Esophagus muscularis mucosa (tissue), 4 donors: Measurements from ENCODE around the gene ACVR1B. TPM values are rescaled to one million over a fixed set of nuclear protein-coding genes. Genes with fewer than 3 reads are reported as not detected.

Source experiments
- DNase-seq: peaks from one replicate; pipeline ENCODE4 v3.0.0-alpha.2; 2017; ENCODE audit errors: extremely low spot score
- H3K27ac ChIP-seq, 4 donors: fragments of 200-600 bp; sonication (generic); replicated peaks in 1 of 4; 1 replicate in 3 of 4; 2 replicates in 1 of 4; pipeline ENCODE4 v1.5.1; 2016 to 2019; ENCODE audit warnings: mild to moderate bottlenecking in 1 of 4
- H3K27me3 ChIP-seq, 4 donors: fragments of 200-600 bp; sonication (generic); one replicate each; pipeline versions ENCODE4 v1.5.1 to v1.6.0; 2016 to 2019
- H3K36me3 ChIP-seq, 4 donors: fragments of 200-600 bp; sonication (generic); one replicate each; pipeline ENCODE4 v1.5.1; 2016 to 2019
- H3K4me1 ChIP-seq, 4 donors: fragments of 200-600 bp; sonication (generic); one replicate each; pipeline ENCODE4 v1.5.1; 2016 to 2019
- H3K4me3 ChIP-seq, 4 donors: fragments of 200-600 bp; sonication (generic); 1 replicate in 2 of 4; 2 replicates in 2 of 4; pipeline ENCODE4 v1.5.1; 2016 to 2019; ENCODE audit warnings: mild to moderate bottlenecking in 4 of 4, moderate library complexity in 1 of 4
- H3K9me3 ChIP-seq, 4 donors: fragments of 200-600 bp; sonication (generic); 1 replicate in 3 of 4; 2 replicates in 1 of 4; pipeline ENCODE4 v1.5.1; 2016 to 2019
- CTCF ChIP-seq, 3 experiments: fragments of 200-600 bp in 2 of 3; fragments of 450-650 bp in 1 of 3; sonication (generic) in 2 of 3; IDR thresholded peaks; one replicate each; pipeline ENCODE4 v1.5.1; 2017 to 2019; ENCODE audit warnings: antibody characterized with exemption in 3 of 3, mild to moderate bottlenecking in 2 of 3, moderate library complexity in 1 of 3
- EP300 ChIP-seq: sonication (generic); formaldehyde crosslinking; IDR thresholded peaks from one replicate; pipeline ENCODE4 v1.6.1; 2017; ENCODE audit warnings: antibody characterized with exemption
- POLR2A ChIP-seq: fragments of 450-650 bp; IDR thresholded peaks from one replicate; pipeline ENCODE4 v1.6.1; 2017; ENCODE audit warnings: antibody characterized with exemption, moderate library complexity, mild to moderate bottlenecking, low read depth
- POLR2AphosphoS5 ChIP-seq, 2 donors: sonication (generic); formaldehyde crosslinking; IDR thresholded peaks; one replicate each; pipeline ENCODE4 v1.6.1; 2017; ENCODE audit warnings: antibody characterized with exemption in 2 of 2
- WGBS: methylation state at CpG from one replicate; pipeline ENCODE4 v1.1.5; 2018; 5-methylcytosine and 5-hydroxymethylcytosine counted together
- intact Hi-C: fragments of 100-400 bp; cut with DNase I; formaldehyde crosslinking; loops from one replicate; pipeline ENCODE4 v1.15.1; 2023
- total RNA-seq, 4 donors: library from RNA; depleted of rRNA; stranded (reverse); fragments of >200 nt; gene quantifications; one replicate each; pipeline versions ENCODE4 v1.1.0 to v1.2.1, GENCODE V29; 2016

ACVR1B gene
- total RNA-seq, 4 donors from 2014 or later, result 9.1 to 22.4 (median 13.9) TPM

DNA sequence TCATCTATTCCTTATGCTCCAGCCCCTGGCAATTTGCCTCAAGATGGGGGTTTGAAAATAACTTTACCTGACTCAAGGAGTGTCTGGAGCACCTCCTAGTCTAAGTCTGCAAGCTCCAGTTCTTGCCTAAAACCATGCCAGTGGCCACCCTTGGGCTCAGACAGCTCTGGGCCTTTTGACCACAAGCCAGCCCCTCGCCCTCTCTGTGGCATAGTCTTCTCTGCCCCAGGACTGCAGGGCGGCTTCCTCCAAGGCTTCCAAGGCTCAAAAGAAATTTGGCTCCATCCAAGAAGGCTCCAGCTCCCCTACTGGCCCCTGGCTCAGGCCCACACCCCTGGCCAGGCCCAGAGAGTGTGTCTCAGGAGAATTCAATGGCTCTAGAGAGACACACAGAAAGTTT is 29.4 kb upstream of the ACVR1B start:
- no peaks in the 10 kb centered on the region for H3K9me3 ChIP-seq
- H3K27me3 ChIP-seq, result peaks cover 0 to 8% (median 2%) of the 10 kb centered on the region in 4 donors
- no peak overlapping the region for H3K4me3 ChIP-seq
- 91% methylated on average over 2 of the region's 2 CpGs for WGBS
- no peak for DNase-seq
- H3K27ac ChIP-seq, result peak overlapping the region; percentile 48 to 76 (median 62)
- intact Hi-C loops, result no loop called here
- no peak for TF ChIP-seq POLR2AphosphoS5 (IDR thresholded peaks at IDR 0.05)
- TF ChIP-seq POLR2A, result no peak
- no peak for TF ChIP-seq CTCF (IDR thresholded peaks at IDR 0.05)
- TF ChIP-seq EP300, result no peak
- peaks cover 0 to 43% (median 9%) of the 10 kb centered on the region in 4 donors for H3K36me3 ChIP-seq
- peaks cover 27 to 47% (median 37%) of the 10 kb centered on the region in 4 donors for H3K4me1 ChIP-seq

- TF ChIP-seq CTCF (IDR thresholded peaks at IDR 0.05) (peak in 1 of 3 experiments; percentile 5), POLR2A (no peak), POLR2AphosphoS5 (IDR thresholded peaks at IDR 0.05) (peak; percentile 43 to 50), EP300 (no peak)
These were observed 28.6 kb upstream of the ACVR1B start for GRCh38 chr12:51922762-51923505.

GRCh38 chr12:51923506-51924365 is 27.8 kb upstream of the ACVR1B start:
- H3K36me3 ChIP-seq, result peaks cover 0 to 30% (median 8%) of the 10 kb centered on the region in 4 donors
- DNase-seq, result no peak
- H3K4me1 ChIP-seq, result peaks cover 27 to 38% (median 33%) of the 10 kb centered on the region in 4 donors
- peak overlapping the region; percentile 48 to 76 (median 62) for H3K27ac ChIP-seq
- TF ChIP-seq CTCF (IDR thresholded peaks at IDR 0.05) (peak; percentile 69 to 95 (median 73)), POLR2A (no peak), EP300 (no peak), POLR2AphosphoS5 (IDR thresholded peaks at IDR 0.05) (peak in 1 of 2 donors; percentile 16)
- H3K4me3 ChIP-seq, result peak overlapping the region in 3 of 4 donors; percentile 7 to 27 (median 21)
- H3K9me3 ChIP-seq, result no peaks in the 10 kb centered on the region
- peaks cover 0 to 8% (median 2%) of the 10 kb centered on the region in 4 donors for H3K27me3 ChIP-seq
- intact Hi-C loops, result no loop called here
- 38% methylated on average over 18 of the region's 31 CpGs for WGBS

More at GRCh38 chr12:51922762-51923505, 28.6 kb upstream of the ACVR1B start:
- peaks cover 0 to 38% (median 9%) of the 10 kb centered on the region in 4 donors for H3K36me3 ChIP-seq
- peak overlapping the region; percentile 48 to 76 (median 62) for H3K27ac ChIP-seq
- intact Hi-C loops, result no loop called here
- WGBS, result 61% methylated on average over 13 of the region's 16 CpGs
- H3K27me3 ChIP-seq, result peaks cover 0 to 8% (median 2%) of the 10 kb centered on the region in 4 donors
- no peaks in the 10 kb centered on the region for H3K9me3 ChIP-seq
- no peak for DNase-seq
- H3K4me3 ChIP-seq, result peak overlapping the region in 3 of 4 donors; percentile 7 to 27 (median 21)
- H3K4me1 ChIP-seq, result peaks cover 27 to 39% (median 33%) of the 10 kb centered on the region in 4 donors

DNA sequence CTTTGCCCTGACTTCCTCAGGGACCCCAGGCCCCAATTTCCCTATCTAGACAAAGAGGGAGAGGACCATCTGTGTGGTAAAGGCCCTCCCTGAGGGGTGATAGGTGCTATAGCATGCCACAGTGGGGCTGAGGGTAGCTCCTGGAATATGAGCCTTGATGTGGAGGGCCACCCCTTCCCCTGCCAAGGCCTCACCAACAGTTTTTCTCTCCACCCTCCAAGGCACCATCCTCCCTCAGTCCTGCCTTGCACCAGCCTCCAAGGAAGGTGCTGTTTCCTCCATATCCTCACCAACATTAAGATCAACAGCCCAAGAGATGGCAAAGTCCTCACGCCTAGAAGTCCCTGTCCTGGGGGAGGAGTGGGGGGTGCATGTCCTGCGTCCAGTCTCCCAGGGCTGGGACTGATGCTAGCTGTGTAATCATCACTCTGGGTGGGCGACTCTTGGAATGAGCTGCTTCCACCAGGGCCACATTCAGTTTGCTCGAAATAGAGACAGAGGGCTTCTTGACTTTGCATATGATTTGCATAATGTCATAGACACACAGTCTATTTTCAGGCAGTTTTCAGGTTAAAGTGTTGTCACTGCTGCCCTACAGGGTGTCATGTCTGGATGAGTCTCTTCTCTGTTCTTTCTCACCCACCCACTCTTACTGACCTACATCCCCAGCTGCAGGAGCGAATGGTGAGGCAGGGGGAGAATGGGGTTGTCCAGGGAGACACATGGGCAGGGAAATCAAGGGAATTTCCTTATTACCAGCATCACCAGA is 26.8 kb upstream of the ACVR1B start:
- Histone ChIP-seq H3K27me3 (peaks cover 0 to 8% (median 2%) of the 10 kb centered on the region in 4 donors), H3K27ac (peak overlapping the region in 1 of 4 donors; percentile 71), H3K36me3 (peaks cover 0 to 20% (median 3%) of the 10 kb centered on the region in 4 donors), H3K9me3 (no peaks in the 10 kb centered on the region), H3K4me3 (no peak overlapping the region), H3K4me1 (peaks cover 27 to 38% (median 33%) of the 10 kb centered on the region in 4 donors)
- TF ChIP-seq POLR2A (no peak), CTCF (IDR thresholded peaks at IDR 0.05) (no peak), EP300 (no peak), POLR2AphosphoS5 (IDR thresholded peaks at IDR 0.05) (no peak)
- no peak for DNase-seq
- intact Hi-C loops, result no loop called here
- WGBS, result 80% methylated on average over 5 of the region's 5 CpGs
